Endothelial cell of umbilical vein (primary cell): Measurements from ENCODE around the gene CMSS1. TPM values are rescaled to one million over a fixed set of nuclear protein-coding genes. Genes with fewer than 3 reads are reported as not detected.

Source experiments
- BruUV-seq: library from RNA; stranded (reverse); fragments of 400-500 nt; replicated peaks from 2 replicates; lab custom pipeline; 2021; lab: Mats Ljungman, UMichigan
- CTCF ChIA-PET: fragments of 300-600, 350-600 bp; sonication (Branson Sonifier 250); formaldehyde crosslinking; loops from one replicate; lab custom pipeline; 2021; ENCODE audit warnings: antibody characterized with exemption, inconsistent platforms; lab: Charles Lee
- POLR2A ChIA-PET: fragments of 300-600, 350-600 bp; sonication (Branson Sonifier 250); formaldehyde crosslinking; loops from one replicate; lab custom pipeline; 2021; ENCODE audit warnings: antibody characterized with exemption, inconsistent platforms; lab: Charles Lee
- DNase-seq: peaks from one replicate; pipeline ENCODE4 v3.0.0-alpha.2; 2011; ENCODE audit warnings: low read depth, low spot score
- FAIRE-seq: peaks from 2 replicates; lab custom pipeline; 2011; peaks lifted over from hg19 to GRCh38; lab: Jason Lieb, UNC
- H2AFZ ChIP-seq: 2 replicates; pipeline ENCODE4 v1.6.0; 2012; ENCODE audit warnings: low read depth, low read length, control low read depth, inconsistent platforms
- H3K27ac ChIP-seq: 2 replicates; pipeline ENCODE4 v1.5.1; 2011; ENCODE audit warnings: low read depth, mild to moderate bottlenecking, control low read depth, low read length, moderate library complexity; ENCODE audit not compliant: insufficient read depth
- H3K27me3 ChIP-seq, 2 experiments: 2 replicates each; pipeline versions ENCODE4 v1.6.0 to v1.6.1; 2011; ENCODE audit warnings: low read length in 2 of 2, mixed read lengths in 1 of 2; ENCODE audit not compliant: control insufficient read depth in 2 of 2, insufficient read depth in 2 of 2
- H3K36me3 ChIP-seq, 2 experiments: 2 replicates in 1 of 2; 3 replicates in 1 of 2; pipeline ENCODE4 v1.5.1; 2011; ENCODE audit warnings: low read length in 2 of 2, mild to moderate bottlenecking in 1 of 2, moderate library complexity in 1 of 2; ENCODE audit not compliant: control insufficient read depth in 2 of 2, insufficient read depth in 2 of 2; ENCODE audit errors: extremely low read depth in 1 of 2
- H3K4me1 ChIP-seq: 3 replicates; pipeline ENCODE4 v1.5.1; 2011; ENCODE audit warnings: mild to moderate bottlenecking, low read length; ENCODE audit not compliant: control insufficient read depth, insufficient read depth; ENCODE audit errors: extremely low read depth
- H3K4me2 ChIP-seq: 2 replicates; pipeline ENCODE4 v1.6.1; 2011; ENCODE audit warnings: low read length, control low read depth, mixed read lengths; ENCODE audit not compliant: insufficient read depth
- H3K4me3 ChIP-seq, 3 experiments: fragments of 200-600 bp in 1 of 3; sonication (generic), shearing (Covaris generic) in 1 of 3; replicated peaks in 1 of 3; 2 replicates each; pipeline ENCODE4 v1.5.1; 2011 to 2016; ENCODE audit warnings: control low read depth in 3 of 3, low read length in 3 of 3, mild to moderate bottlenecking in 2 of 3, inconsistent platforms in 1 of 3, low read depth in 1 of 3, moderate library complexity in 1 of 3; ENCODE audit not compliant: insufficient read depth in 1 of 3
- H3K79me2 ChIP-seq: 2 replicates; pipeline ENCODE4 v1.6.0; 2012; ENCODE audit warnings: low read length, inconsistent platforms; ENCODE audit not compliant: control insufficient read depth, insufficient read depth
- H3K9ac ChIP-seq: replicated peaks from 2 replicates; pipeline ENCODE3; 2011; ENCODE audit warnings: low read length, control low read depth; ENCODE audit not compliant: insufficient read depth; ENCODE audit errors: extremely low read depth
- H3K9me1 ChIP-seq: replicated peaks from 3 replicates; pipeline ENCODE4 v1.6.0; 2011; ENCODE audit warnings: mild to moderate bottlenecking, low read length; ENCODE audit not compliant: control insufficient read depth, insufficient read depth; ENCODE audit errors: extremely low read depth
- H3K9me3 ChIP-seq: replicated peaks from 2 replicates; pipeline ENCODE4 v1.5.1; 2012; ENCODE audit warnings: low read length, inconsistent platforms; ENCODE audit not compliant: control insufficient read depth, insufficient read depth
- H4K20me1 ChIP-seq: replicated peaks from 2 replicates; pipeline ENCODE3; 2011; ENCODE audit warnings: mild to moderate bottlenecking, low read length; ENCODE audit not compliant: control insufficient read depth, insufficient read depth; ENCODE audit errors: extremely low read depth
- CTCF ChIP-seq, 2 donors: IDR thresholded peaks; 1 replicate in 1 of 2; 2 replicates in 1 of 2; pipeline ENCODE4 v1.5.1; 2011; ENCODE audit warnings: low read length in 2 of 2, mild to moderate bottlenecking in 2 of 2, moderate library complexity in 2 of 2, control low read depth in 1 of 2, inconsistent platforms in 1 of 2, low read depth in 1 of 2; ENCODE audit not compliant: insufficient read depth in 1 of 2; ENCODE audit errors: extremely low read depth in 1 of 2
- EZH2 ChIP-seq: IDR thresholded peaks from 2 replicates; pipeline ENCODE4 v1.6.1; 2012; ENCODE audit warnings: borderline replicate concordance, low read depth, mild to moderate bottlenecking, moderate library complexity, low read length, inconsistent platforms; ENCODE audit not compliant: severe bottlenecking
- FOS ChIP-seq: IDR thresholded peaks from 2 replicates; pipeline ENCODE4 v1.6.1; 2011; ENCODE audit warnings: mild to moderate bottlenecking, low read length, moderate library complexity, borderline replicate concordance; ENCODE audit not compliant: insufficient read depth
- GATA2 ChIP-seq: IDR thresholded peaks from 2 replicates; pipeline ENCODE4 v1.7.0; 2011; ENCODE audit warnings: low read depth, mild to moderate bottlenecking, moderate library complexity, mixed read lengths, low read length; ENCODE audit not compliant: insufficient read length, insufficient read depth
- JUN ChIP-seq: IDR thresholded peaks from 2 replicates; pipeline ENCODE4 v1.6.1; 2011; ENCODE audit warnings: borderline replicate concordance, low read depth; ENCODE audit not compliant: insufficient read length, insufficient read depth
- MAX ChIP-seq: IDR thresholded peaks from 2 replicates; pipeline ENCODE4 v1.6.1; 2011; ENCODE audit not compliant: insufficient read depth, insufficient read length
- MYC ChIP-seq: IDR thresholded peaks from one replicate; pipeline ENCODE4 v1.6.1; 2011; ENCODE audit warnings: mild to moderate bottlenecking, low read depth, low read length
- POLR2A ChIP-seq: IDR thresholded peaks from 2 replicates; pipeline ENCODE4 v1.6.1; 2012; ENCODE audit warnings: low read depth, mild to moderate bottlenecking, control low read depth, low read length
- POLR2AphosphoS5 ChIP-seq: IDR thresholded peaks from 2 replicates; pipeline ENCODE4 v1.6.1; 2012; ENCODE audit warnings: low read depth, mild to moderate bottlenecking, control low read depth, low read length, moderate library complexity; ENCODE audit not compliant: insufficient read depth
- dilution Hi-C: fragments of 300-500 bp; cut with MboI; formaldehyde crosslinking; loops from one replicate; pipeline ENCODE4 v1.15.0; 2019; ENCODE audit warnings: low sequenced_read_pairs; ENCODE audit not compliant: extremely low pct_ligation_motif_present
- intact Hi-C: fragments of 100-400 bp; cut with micrococcal nuclease; formaldehyde crosslinking; loops from one replicate; pipeline ENCODE4 v1.10.0; 2022
- polyA plus RNA-seq, 4 experiments: library from polyadenylated mRNA; depleted of rRNA in 3 of 4; stranded (reverse) in 3 of 4; unstranded in 1 of 4; fragments of >200 nt; gene quantifications; 2 replicates each; pipeline versions ENCODE4 v1.2.1 to v1.2.3, GENCODE V29; 2011 to 2012; ENCODE audit warnings: missing spikeins in 1 of 4
- total RNA-seq: library from RNA; stranded (reverse); gene quantifications from 2 replicates; pipeline ENCODE4 v1.2.3, GENCODE V29; 2021

The CMSS1 gene
- total and polyA plus RNA-seq, 2 donors (not counting 3 experiments of a cell fraction or from before 2014, with no cell fraction given) = 9.7 to 60.6 TPM

GRCh38 chr3:99892332-99892731 lies 74.7 kb downstream of the CMSS1 start:
- no TSS peak for BruUV-seq
- Histone ChIP-seq H3K4me1 (peaks cover 16% of the 10 kb centered on the region), H2AFZ (no peak overlapping the region), H3K9ac (no peak overlapping the region), H4K20me1 (no peaks in the 10 kb centered on the region), H3K9me3 (no peaks in the 10 kb centered on the region), H3K27me3 (no peaks in the 10 kb centered on the region), H3K4me3 (no peak overlapping the region), H3K79me2 (peaks cover 2% of the 10 kb centered on the region), H3K27ac (no peak overlapping the region), H3K36me3 (no peaks in the 10 kb centered on the region), H3K4me2 (no peak overlapping the region), H3K9me1 (no peaks in the 10 kb centered on the region)
- CTCF ChIA-PET = interaction anchor here (1.2 kb wide), 1 partner anchor 44 kb away, joined by 3 read pairs; no protein-coding TSS in a partner anchor
- POLR2A ChIA-PET = interaction anchor here (0.5 kb wide), 1 partner anchor 59 kb away, joined by 3 read pairs; no protein-coding TSS in a partner anchor
- TF ChIP-seq FOS (no peak), EZH2 (no peak), MYC (no peak), MAX (no peak), CTCF (IDR thresholded peaks at IDR 0.05; ENCODE audit: extremely low read depth in 1 of 2, insufficient read depth in 1 of 2, low read depth in 1 of 2, low read length in 2 of 2) (no peak), POLR2AphosphoS5 (no peak), GATA2 (no peak), JUN (no peak), POLR2A (no peak)
- intact Hi-C loops (no loop called here), dilution Hi-C loops (no loop called here)
- FAIRE-seq (no peak), DNase-seq (no peak)
